ENCODE results near the gene ATIC. TPM values are rescaled to one million over a fixed set of nuclear protein-coding genes. Genes with fewer than 3 reads are reported as not detected.

ATIC gene
- total RNA-seq, result 11.4 and 38.2 TPM in 2 replicates

DNA sequence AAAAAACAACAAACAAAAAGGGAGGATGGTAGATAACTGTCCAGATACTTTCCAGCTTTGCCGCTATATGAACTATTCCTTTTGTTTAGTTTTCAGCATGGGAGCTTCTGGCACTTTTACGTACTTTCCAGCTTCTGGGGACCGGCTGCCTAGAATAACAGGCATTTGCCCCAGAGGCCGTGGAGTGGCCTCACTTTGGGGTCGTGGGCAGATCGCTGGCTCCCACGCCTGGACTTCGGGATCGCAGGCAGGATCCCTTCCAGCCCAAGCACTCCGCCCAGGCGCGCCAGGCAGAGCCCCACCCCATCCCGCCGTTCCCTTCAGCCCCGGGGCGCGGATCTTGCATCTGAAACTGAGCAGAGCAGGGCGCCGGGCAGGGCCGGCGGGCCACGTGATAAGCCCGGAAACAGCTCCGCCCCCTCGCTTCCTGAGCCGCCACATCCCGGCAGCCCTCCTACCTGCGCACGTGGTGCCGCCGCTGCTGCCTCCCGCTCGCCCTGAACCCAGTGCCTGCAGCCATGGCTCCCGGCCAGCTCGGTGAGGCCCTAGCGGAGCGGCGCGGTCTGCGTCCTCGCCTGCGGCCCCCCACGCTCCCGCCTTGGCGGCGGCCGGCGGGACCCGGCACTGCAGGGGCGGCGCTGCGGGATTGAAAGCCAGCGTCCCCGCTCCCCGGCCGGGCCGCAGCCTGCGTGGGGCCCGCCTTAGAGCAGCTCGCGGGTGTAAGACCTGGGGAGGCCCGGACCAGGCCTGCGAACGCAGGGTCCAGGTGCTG lies at the start of gene ATIC:
ATIC (plus strand) TSS at position 435 of the 772 bp plus-strand sequence; CDS start at position 519, 84 bp downstream.

Other genes starting within 250 kb of the ATIC start
- gene ABCA12, start 173.4 kb upstream of the ATIC start, total RNA-seq, result not detected in 2 replicates
- gene FN1, start 124.0 kb downstream of the ATIC start, total RNA-seq, result 27,606 and 34,158 TPM in 2 replicates

Data from cardiac atrium fibroblast (primary cell).